ENCODE results near the gene CRABP1.

CRABP1 gene

DNA sequence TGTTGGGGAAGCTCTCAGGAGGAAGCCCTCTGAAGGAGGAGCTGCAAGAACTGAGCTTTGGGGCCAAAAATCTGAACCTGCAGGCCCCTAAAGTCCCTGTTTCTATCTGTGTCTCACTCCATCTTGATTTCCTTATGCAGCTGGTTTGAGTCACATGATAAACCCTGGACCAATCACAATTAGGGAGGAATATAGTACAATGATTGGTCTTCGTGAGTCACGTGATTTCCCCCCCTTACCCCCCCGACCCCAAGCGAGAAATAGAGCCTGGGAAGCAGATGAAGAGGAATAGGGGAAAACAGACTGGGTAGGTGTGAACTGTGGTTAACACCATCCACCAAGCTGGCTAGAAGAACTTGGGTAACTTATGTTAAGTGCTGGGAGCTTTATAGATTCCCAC is 12.9 kb downstream of the CRABP1 start:
- DNase-seq (ENCODE audit: low spot score) = no peak
- in situ Hi-C loops (cut with MboI; ENCODE audit: low sequenced_read_pairs, unreplicated experiment) = no loop called here
- TF ChIP-seq, protein P1, sequence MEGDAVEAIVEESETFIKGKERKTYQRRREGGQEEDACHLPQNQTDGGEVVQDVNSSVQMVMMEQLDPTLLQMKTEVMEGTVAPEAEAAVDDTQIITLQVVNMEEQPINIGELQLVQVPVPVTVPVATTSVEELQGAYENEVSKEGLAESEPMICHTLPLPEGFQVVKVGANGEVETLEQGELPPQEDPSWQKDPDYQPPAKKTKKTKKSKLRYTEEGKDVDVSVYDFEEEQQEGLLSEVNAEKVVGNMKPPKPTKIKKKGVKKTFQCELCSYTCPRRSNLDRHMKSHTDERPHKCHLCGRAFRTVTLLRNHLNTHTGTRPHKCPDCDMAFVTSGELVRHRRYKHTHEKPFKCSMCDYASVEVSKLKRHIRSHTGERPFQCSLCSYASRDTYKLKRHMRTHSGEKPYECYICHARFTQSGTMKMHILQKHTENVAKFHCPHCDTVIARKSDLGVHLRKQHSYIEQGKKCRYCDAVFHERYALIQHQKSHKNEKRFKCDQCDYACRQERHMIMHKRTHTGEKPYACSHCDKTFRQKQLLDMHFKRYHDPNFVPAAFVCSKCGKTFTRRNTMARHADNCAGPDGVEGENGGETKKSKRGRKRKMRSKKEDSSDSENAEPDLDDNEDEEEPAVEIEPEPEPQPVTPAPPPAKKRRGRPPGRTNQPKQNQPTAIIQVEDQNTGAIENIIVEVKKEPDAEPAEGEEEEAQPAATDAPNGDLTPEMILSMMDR (IDR thresholded peaks at IDR 0.05; ENCODE audit: borderline replicate concordance, control extremely low read depth, extremely low read depth, insufficient read depth, missing control alignments) = no peak

DNA sequence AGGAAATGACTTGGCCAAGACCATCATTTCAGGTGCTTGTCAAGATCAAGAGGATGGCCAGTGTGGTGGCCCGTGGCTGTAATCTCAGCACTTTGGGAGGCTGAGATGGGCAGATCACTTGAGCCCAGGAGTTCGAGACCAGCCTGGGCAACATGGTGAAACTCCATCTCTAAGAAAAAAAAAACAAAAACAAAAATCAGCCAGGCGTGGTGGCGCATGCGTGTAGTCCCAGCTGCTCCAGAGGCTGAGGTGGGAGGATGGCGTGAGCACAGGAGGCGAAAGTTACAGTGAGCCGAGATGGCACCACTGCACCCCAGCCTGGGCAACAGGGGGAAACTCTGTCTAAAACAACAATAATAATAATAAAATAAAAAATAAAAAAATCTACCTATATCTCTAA is 15.0 kb downstream of the CRABP1 start:
- in situ Hi-C loops (cut with MboI; ENCODE audit: low sequenced_read_pairs, unreplicated experiment) = no loop called here
- DNase-seq (ENCODE audit: low spot score) = no peak
- TF ChIP-seq, protein P1 (IDR thresholded peaks at IDR 0.05; ENCODE audit: borderline replicate concordance, control extremely low read depth, extremely low read depth, insufficient read depth, missing control alignments) = no peak

DNA sequence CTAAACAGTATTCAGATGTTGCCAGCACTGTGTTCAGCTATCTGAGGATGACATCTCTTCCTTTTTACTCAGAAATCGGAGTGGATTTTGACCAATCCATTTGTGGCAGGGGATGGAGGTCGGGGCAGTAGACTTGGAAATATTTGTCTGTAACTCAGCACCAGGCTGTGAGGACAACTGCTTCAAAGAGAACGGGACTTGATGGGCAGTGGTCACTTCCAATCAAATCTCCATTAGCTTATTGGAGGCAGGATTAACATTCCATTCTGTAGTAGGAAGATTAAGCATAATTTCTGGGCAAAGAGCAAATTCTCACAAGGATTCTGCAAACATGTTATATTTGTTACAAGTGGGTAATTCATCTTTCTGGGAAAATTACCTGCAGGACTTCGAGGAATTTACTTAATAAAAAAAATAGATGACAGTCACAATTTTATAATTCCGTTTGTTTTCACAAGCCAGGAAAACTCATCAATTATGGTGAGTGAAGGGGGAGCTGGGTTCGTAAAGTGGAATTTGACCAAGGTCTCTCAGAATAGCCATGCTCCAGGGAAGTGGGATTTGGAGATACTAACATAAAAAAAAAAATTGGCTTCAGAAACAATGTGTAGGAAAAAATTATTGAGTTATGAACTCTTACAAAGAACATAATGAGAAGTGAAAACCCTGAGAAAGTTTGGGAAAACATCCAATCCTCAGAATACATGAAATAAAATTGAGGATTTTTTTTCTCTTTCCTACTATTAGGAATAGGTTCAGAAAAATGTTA is 18.1 kb downstream of the CRABP1 start:
- DNase-seq (ENCODE audit: low spot score) = no peak
- in situ Hi-C loops (cut with MboI; ENCODE audit: low sequenced_read_pairs, unreplicated experiment) = no loop called here
- TF ChIP-seq, protein P1 (IDR thresholded peaks at IDR 0.05; ENCODE audit: borderline replicate concordance, control extremely low read depth, extremely low read depth, insufficient read depth, missing control alignments) = no peak

DNA sequence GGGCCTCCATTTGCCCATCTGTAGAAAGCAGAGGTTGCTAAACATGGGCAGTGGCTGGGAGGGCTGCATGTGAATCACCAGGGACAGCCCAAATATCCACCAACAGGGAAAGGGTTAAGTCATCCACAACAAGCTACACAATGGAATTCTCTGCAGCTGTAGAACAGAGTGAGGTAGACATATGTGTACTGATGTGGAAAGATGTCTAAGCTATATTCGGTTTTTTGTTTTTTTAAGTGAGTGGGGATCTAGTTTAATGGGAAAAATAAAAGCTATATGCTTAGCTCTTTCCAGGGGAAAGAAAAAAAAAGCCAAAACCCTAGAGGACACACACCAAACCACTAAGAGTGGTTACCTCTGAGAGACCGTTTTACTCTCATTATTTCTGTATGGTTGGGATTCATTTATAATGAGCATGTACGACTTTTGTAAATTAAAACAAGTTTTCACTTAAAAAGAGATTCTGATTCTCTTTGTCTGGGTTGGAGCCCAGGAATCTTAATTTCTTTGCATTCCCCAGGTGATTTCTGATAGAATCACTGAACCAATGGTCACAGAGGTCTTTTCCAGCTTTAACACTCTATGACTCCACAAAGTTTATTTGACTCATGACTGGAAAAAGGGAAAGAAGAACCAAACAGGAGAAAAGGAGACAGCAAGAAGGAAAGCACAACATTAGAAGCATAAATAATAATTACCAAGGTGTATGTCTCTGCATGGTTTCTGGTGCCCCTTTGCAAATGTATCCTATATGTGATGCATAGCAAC is 19.1 kb downstream of the CRABP1 start:
- TF ChIP-seq, protein P1 (IDR thresholded peaks at IDR 0.05; ENCODE audit: borderline replicate concordance, control extremely low read depth, extremely low read depth, insufficient read depth, missing control alignments) = no peak
- DNase-seq (ENCODE audit: low spot score) = no peak
- in situ Hi-C loops (cut with MboI; ENCODE audit: low sequenced_read_pairs, unreplicated experiment) = no loop called here

DNA sequence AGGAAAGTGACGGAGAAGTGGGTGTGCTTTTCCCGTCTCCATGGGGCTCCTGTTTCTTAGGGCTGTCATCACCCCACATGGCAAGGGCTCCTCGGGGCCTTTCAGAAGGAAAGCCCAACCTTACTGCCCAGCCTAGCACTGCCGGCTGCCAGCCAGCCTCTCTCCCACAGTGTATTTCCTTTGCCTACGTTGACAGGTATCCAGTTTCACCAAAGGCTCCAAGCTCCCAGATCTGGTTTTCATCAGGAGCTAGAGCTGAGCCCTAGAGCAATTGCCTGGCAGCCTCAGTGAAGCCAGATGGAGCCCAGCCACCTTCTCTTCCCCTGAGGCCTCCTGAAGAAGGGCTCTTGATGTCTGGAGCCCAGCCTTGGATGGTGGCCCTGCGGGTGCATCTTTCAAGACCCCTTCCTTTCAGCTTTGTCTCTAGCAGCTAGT is 20.2 kb downstream of the CRABP1 start:
- TF ChIP-seq, protein P1 (IDR thresholded peaks at IDR 0.05; ENCODE audit: borderline replicate concordance, control extremely low read depth, extremely low read depth, insufficient read depth, missing control alignments) = no peak
- in situ Hi-C loops (cut with MboI; ENCODE audit: low sequenced_read_pairs, unreplicated experiment) = no loop called here
- no peak for DNase-seq (ENCODE audit: low spot score)

DNA sequence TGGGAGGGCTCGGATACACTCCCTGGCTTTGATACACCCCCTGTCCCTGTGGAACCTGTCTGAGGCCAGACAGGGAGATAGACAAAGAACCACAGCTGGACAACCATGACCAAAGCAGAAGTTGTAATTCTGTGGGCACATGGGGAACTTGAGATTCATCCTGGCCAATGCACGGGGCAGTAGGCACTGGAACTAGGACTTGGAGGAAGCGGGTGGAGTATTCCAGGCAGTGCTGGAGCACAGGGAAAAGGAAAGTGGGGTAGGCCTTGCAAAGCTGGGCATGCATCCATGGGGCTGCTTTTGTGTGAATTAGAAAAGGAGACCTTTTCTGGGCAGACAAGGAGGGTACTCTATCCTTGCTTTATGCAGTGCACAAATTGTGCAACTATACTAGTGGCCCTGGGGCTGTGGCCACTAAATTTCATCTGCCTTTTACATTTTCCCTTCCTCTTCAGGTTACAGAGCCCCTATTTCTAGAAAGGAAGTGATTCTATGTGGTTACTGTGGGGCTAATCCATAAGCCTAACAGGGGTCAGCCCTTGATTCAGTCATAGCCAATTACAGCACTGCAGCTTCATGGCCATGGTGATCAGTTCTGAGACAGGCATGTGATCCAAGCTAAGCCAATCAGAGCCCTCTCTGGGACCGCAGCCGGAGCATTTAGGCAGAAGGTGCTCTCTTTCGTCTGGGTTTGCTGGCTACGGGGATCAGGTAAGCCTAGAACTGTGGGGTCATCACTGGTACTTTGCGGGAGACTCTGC is 21.0 kb downstream of the CRABP1 start:
- TF ChIP-seq, protein P1 (IDR thresholded peaks at IDR 0.05; ENCODE audit: borderline replicate concordance, control extremely low read depth, extremely low read depth, insufficient read depth, missing control alignments) = no peak
- in situ Hi-C loops (cut with MboI; ENCODE audit: low sequenced_read_pairs, unreplicated experiment) = no loop called here
- DNase-seq (ENCODE audit: low spot score) = no peak

Measured in GM13976 (cell line).